GM12801 (cell line): ENCODE results near the gene ATP10B.

Experiments
- CTCF ChIP-seq: IDR thresholded peaks from one replicate; pipeline ENCODE4 v1.5.1; 2011; ENCODE audit warnings: control low read depth; ENCODE audit not compliant: insufficient read length; ENCODE audit errors: extremely low read depth

ATP10B gene

GRCh38 chr5:160542840-160543239 lies 309.2 kb downstream of the ATP10B start:
- no peak for TF ChIP-seq CTCF

GRCh38 chr5:160542281-160542680 lies 309.7 kb downstream of the ATP10B start:
- TF ChIP-seq CTCF: no peak

GRCh38 chr5:160539431-160539830 lies 312.6 kb downstream of the ATP10B start:
- TF ChIP-seq CTCF: no peak

- no peak for TF ChIP-seq CTCF
These were observed 314.1 kb downstream of the ATP10B start for GRCh38 chr5:160537940-160538339.

GRCh38 chr5:160537116-160537515 lies 314.9 kb downstream of the ATP10B start:
- TF ChIP-seq CTCF: no peak

- TF ChIP-seq CTCF: no peak
These were observed 317.1 kb downstream of the ATP10B start for GRCh38 chr5:160534914-160535313.

- no peak for TF ChIP-seq CTCF
These were observed 317.9 kb downstream of the ATP10B start for GRCh38 chr5:160534125-160534524.

GRCh38 chr5:160525471-160526261 lies 326.3 kb downstream of the ATP10B start:
- TF ChIP-seq CTCF: no peak
